ENCODE results near the gene SFR1. TPM values are rescaled to one million over a fixed set of nuclear protein-coding genes. Genes with fewer than 3 reads are reported as not detected.

Gene SFR1
- total RNA-seq, 4 donors from 2014 or later: 2.5 to 5.8 (median 5.3) TPM

GRCh38 chr10:104120512-104120902 lies 1.5 kb upstream of the SFR1 start:
- TF ChIP-seq CTCF (IDR thresholded peaks at IDR 0.05) (no peak), POLR2A (IDR thresholded peaks at IDR 0.05) (no peak)
- Histone ChIP-seq H3K27ac (peak overlapping the region; percentile 91 to 99 (median 95)), H3K36me3 (no peaks in the 10 kb centered on the region), H3K4me3 (peak overlapping the region; percentile 70 to 80 (median 73)), H3K4me1 (peaks cover 0 to 15% (median 2%) of the 10 kb centered on the region in 4 donors), H3K9me3 (no peaks in the 10 kb centered on the region), H3K27me3 (no peaks in the 10 kb centered on the region)
- DNase-seq: no peak

GRCh38 chr10:104120903-104121484 lies 977 bp upstream of the SFR1 start:
- peak overlapping the region; percentile 91 to 99 (median 95) for H3K27ac ChIP-seq
- no peaks in the 10 kb centered on the region for H3K36me3 ChIP-seq
- peak in 1 of 6 experiments; percentile 12 for TF ChIP-seq CTCF (IDR thresholded peaks at IDR 0.05)
- TF ChIP-seq POLR2A (IDR thresholded peaks at IDR 0.05): no peak
- no peaks in the 10 kb centered on the region for H3K9me3 ChIP-seq
- peaks cover 0 to 15% (median 2%) of the 10 kb centered on the region in 4 donors for H3K4me1 ChIP-seq
- no peaks in the 10 kb centered on the region for H3K27me3 ChIP-seq
- DNase-seq: peak; percentile 90 to 96 (median 90)
- H3K4me3 ChIP-seq: peak overlapping the region; percentile 70 to 80 (median 73)

GRCh38 chr10:104122225-104123107 lies 495 bp downstream of the SFR1 start:
- Histone ChIP-seq H3K36me3 (no peaks in the 10 kb centered on the region), H3K4me1 (peaks cover 0 to 11% (median 2%) of the 10 kb centered on the region in 4 donors), H3K4me3 (peak overlapping the region; percentile 70 to 80 (median 73)), H3K27me3 (no peaks in the 10 kb centered on the region), H3K9me3 (no peaks in the 10 kb centered on the region), H3K27ac (peak overlapping the region; percentile 88 to 99 (median 94))
- DNase-seq: peak in 1 of 3 donors; percentile 52
- no peak for TF ChIP-seq POLR2A (IDR thresholded peaks at IDR 0.05)
- no peak for TF ChIP-seq CTCF (IDR thresholded peaks at IDR 0.05)

- Histone ChIP-seq H3K9me3 (no peaks in the 10 kb centered on the region), H3K4me1 (peaks cover 0 to 10% (median 2%) of the 10 kb centered on the region in 4 donors), H3K4me3 (no peak overlapping the region), H3K27ac (no peak overlapping the region), H3K36me3 (no peaks in the 10 kb centered on the region), H3K27me3 (no peaks in the 10 kb centered on the region)
- no peak for DNase-seq
- TF ChIP-seq CTCF (IDR thresholded peaks at IDR 0.05) (peak in 3 of 6 experiments; percentile 43 to 54 (median 54)), POLR2A (IDR thresholded peaks at IDR 0.05) (no peak)
Measured at GRCh38 chr10:104123397-104123796, 1.4 kb downstream of the SFR1 start.

- H3K27me3 ChIP-seq: no peaks in the 10 kb centered on the region
- H3K4me1 ChIP-seq: no peaks in the 10 kb centered on the region
- no peak for DNase-seq
- no peaks in the 10 kb centered on the region for H3K9me3 ChIP-seq
- no peaks in the 10 kb centered on the region for H3K36me3 ChIP-seq
- H3K4me3 ChIP-seq: no peak overlapping the region
- no peak for TF ChIP-seq CTCF (IDR thresholded peaks at IDR 0.05)
- no peak for TF ChIP-seq POLR2A (IDR thresholded peaks at IDR 0.05)
- H3K27ac ChIP-seq: no peak overlapping the region
Measured at GRCh38 chr10:104127411-104127810, 5.4 kb downstream of the SFR1 start.

All from Peyer's patch (tissue), 4 donors.